Measurements from ENCODE around the gene PEX7. TPM values are rescaled to one million over a fixed set of nuclear protein-coding genes. Genes with fewer than 3 reads are reported as not detected.
A peak's percentile ranks its signal among the peaks of the same experiment; 100 is the strongest.
"Not testable (repeated sequence)": the region's sequence is repeated elsewhere in the genome, so short reads cannot be mapped to it uniquely, and the experiment has no call there.

The PEX7 gene
- polyA plus RNA-seq, 1 experiment = 5.6 TPM

DNA sequence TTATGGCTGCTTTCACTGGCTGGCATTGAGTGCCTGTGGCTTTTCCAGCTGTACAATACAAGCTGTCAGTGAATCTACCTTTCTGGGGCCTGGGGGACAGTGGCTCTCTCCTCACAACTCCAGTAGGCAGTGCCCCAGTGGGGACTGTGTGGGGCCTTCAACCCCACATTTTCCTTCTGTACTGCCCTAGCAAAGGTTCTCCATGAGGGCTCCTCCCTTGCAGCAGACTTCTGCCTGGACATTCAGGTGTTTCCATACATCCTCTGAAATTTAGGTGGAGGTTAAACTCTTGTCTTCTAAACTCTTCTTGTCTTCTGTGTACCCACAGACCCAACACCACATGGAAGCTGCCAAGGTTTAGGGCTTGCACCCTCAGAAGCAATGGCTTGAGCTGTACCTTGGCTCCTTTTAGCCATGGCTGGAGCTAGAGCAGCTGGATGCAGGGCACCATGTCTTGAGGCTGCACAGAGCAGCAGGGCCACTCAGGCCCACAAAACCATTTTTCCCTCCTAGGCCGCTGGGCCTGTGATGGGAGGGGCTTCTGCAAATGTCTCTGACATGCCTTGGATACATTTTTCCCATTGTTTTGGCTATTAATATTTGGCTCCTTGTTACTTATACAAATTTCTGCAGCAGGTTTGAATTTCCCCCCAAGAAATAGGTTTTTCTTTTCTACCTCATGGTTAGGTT, 9.6 kb downstream of the PEX7 start:
- POLR2A ChIA-PET = no interaction called here
- CTCF ChIA-PET = interaction anchor here (0.9 to 1.0 kb wide), 2 partner anchors 8 to 14 kb away, joined by 3 read pairs; no protein-coding TSS in a partner anchor
- DNase-seq (ENCODE audit: low read depth) = no peak
- H3K4me3 ChIP-seq (ENCODE audit: low read depth, low read length) = no peak overlapping the region
- H3K36me3 ChIP-seq (ENCODE audit: control insufficient read depth, insufficient read depth, low read length) = peaks cover 1% of the 10 kb centered on the region; the same call in 1 of the 2 replicates
- no peaks in the 10 kb centered on the region for H3K27me3 ChIP-seq (ENCODE audit: control insufficient read depth, insufficient read depth, low read length)
- no peak for TF ChIP-seq CTCF (IDR thresholded peaks at IDR 0.05; ENCODE audit: insufficient read depth, low read depth, low read length)

DNA sequence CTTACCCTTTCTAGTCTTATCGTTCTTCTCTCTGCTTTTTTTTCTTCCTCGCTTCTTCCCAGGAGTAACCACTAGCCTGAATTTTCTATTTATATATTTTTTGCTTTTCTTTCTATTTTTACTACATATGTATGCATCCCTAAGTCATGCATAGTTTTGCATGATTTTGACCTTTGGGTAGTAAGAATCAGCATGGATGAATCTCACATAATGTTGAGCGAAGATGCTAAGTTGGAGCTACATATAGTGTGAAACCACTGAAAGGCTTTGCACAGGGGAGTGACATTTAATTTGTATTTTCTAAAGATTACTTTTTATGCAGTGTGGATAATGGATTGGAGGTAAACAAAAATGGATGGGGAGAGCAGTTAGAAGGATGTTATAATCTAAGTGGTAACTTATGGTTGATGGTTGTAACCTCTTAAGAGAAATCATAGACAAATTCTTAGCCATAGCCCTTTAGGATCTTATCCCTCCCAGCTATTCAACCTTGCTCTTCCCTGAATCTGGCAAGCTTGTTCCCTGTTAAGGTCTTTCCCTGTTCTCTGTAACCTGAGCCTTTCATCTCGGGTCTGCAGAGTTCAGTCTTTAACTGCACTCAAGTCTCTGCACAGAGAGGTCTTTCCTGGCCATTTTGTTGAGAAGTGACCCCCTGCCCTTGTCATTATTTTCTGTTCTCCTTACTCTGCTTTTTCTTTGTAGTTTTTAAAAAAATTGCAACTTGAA, 18.0 kb downstream of the PEX7 start:
- ChIA-PET CTCF (interaction anchor here (0.8 kb wide), 1 partner anchor 9 kb away, joined by 3 read pairs; no protein-coding TSS in a partner anchor), POLR2A (no interaction called here)
- no peaks in the 10 kb centered on the region for H3K27me3 ChIP-seq (ENCODE audit: control insufficient read depth, insufficient read depth, low read length)
- DNase-seq (ENCODE audit: low read depth) = no peak
- TF ChIP-seq CTCF (IDR thresholded peaks at IDR 0.05; ENCODE audit: insufficient read depth, low read depth, low read length) = no peak
- H3K4me3 ChIP-seq (ENCODE audit: low read depth, low read length) = no peak overlapping the region
- H3K36me3 ChIP-seq (ENCODE audit: control insufficient read depth, insufficient read depth, low read length) = no peaks in the 10 kb centered on the region

DNA sequence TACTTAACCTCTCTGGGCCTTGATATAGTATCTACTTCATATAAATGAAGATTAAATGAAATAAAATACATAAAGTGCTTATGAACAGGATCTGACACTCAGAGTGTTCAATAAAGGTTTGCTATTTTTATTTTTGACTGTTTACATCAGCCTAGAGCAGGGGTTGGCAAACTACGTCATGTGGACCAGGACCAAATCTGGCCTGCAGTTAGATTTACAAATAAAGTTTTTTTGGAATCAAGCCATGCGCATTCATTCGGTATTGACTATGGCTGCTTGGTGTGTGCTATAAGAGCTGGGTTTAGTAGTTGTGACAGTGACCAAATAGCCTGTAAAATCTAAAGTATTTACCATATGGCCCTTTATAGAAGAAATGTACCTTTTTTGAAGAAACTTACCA, 20.8 kb downstream of the PEX7 start:
- POLR2A ChIA-PET = no interaction called here
- DNase-seq (ENCODE audit: low read depth) = no peak
- CTCF ChIA-PET = interaction anchor here (1.2 to 1.4 kb wide), 2 partner anchors 16 to 21 kb away, joined by 3 read pairs; partner anchors contain the start of gene PEX7

DNA sequence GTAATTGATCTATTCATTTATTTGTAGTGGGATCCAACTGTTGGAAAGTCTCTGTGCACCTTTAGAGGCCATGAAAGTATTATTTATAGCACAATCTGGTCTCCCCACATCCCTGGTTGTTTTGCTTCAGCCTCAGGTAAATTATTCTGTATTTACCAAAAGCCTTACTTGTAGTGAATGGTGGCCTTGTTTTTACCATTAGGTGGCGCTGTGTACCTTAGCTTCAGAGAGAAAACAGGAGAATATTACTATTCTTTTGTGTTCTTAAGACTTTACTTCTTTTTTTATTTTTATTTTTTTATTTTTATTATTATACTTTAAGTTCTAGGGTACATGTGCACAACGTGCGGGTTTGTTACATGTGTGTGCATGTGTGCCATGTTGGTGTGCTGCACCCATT, 23.7 kb downstream of the PEX7 start:
- CTCF ChIA-PET = interaction anchor here (0.7 to 2.0 kb wide), 8 partner anchors 10 to 118 kb away, joined by 3 to 14 read pairs (median 3); no protein-coding TSS in a partner anchor
- Histone ChIP-seq H3K36me3 (ENCODE audit: control insufficient read depth, insufficient read depth, low read length) (no peaks in the 10 kb centered on the region), H3K27me3 (ENCODE audit: control insufficient read depth, insufficient read depth, low read length) (no peaks in the 10 kb centered on the region), H3K4me3 (ENCODE audit: low read depth, low read length) (no peak overlapping the region)
- peak; percentile 75 for TF ChIP-seq CTCF (IDR thresholded peaks at IDR 0.05; ENCODE audit: insufficient read depth, low read depth, low read length)
- POLR2A ChIA-PET = no interaction called here
- DNase-seq (ENCODE audit: low read depth) = no peak

More for the DNA sequence above, 20.8 kb downstream of the PEX7 start:
- Histone ChIP-seq H3K27me3 (ENCODE audit: control insufficient read depth, insufficient read depth, low read length) (no peaks in the 10 kb centered on the region), H3K4me3 (ENCODE audit: low read depth, low read length) (no peak overlapping the region), H3K36me3 (ENCODE audit: control insufficient read depth, insufficient read depth, low read length) (no peaks in the 10 kb centered on the region)
- TF ChIP-seq CTCF (IDR thresholded peaks at IDR 0.05; ENCODE audit: insufficient read depth, low read depth, low read length) = no peak

DNA sequence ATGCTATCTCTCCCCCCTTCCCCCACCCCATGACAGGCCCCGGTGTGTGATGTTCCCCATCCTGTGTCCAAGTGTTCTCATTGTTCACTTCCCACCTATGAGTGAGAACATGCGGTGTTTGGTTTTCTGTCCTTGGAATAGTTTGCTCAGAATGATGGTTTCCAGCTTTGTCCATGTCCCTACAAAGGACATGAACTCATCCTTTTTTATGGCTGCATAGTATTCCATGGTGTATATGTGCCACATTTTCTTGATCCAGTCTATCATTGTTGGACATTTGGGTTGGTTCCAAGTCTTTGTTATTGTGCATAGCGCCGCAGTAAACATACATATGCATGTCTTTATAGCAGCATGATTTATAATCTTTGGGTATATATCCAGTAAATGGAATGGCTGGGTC, 24.1 kb downstream of the PEX7 start:
- H3K27me3 ChIP-seq (ENCODE audit: control insufficient read depth, insufficient read depth, low read length); POLR2A ChIA-PET; H3K4me3 ChIP-seq (ENCODE audit: low read depth, low read length); H3K36me3 ChIP-seq (ENCODE audit: control insufficient read depth, insufficient read depth, low read length); DNase-seq (ENCODE audit: low read depth): not testable (repeated sequence)
- CTCF ChIA-PET = interaction anchor here (0.7 to 2.0 kb wide), 7 partner anchors 10 to 117 kb away, joined by 3 to 14 read pairs (median 3); no protein-coding TSS in a partner anchor

GRCh38 chr6:136849979-136850563, 27.7 kb downstream of the PEX7 start:
- H3K36me3 ChIP-seq (ENCODE audit: control insufficient read depth, insufficient read depth, low read length); DNase-seq (ENCODE audit: low read depth); H3K27me3 ChIP-seq (ENCODE audit: control insufficient read depth, insufficient read depth, low read length); POLR2A ChIA-PET; CTCF ChIA-PET; H3K4me3 ChIP-seq (ENCODE audit: low read depth, low read length): not testable (repeated sequence)
